ENCODE measurements around the gene SFRP4. TPM values are rescaled to one million over a fixed set of nuclear protein-coding genes. Genes with fewer than 3 reads are reported as not detected.

SFRP4 gene
- total and polyA plus RNA-seq, 2 of the 8 experiments (the other 6 are each of a cell fraction or from before 2014, with no cell fraction given): 0.03 TPM; not detected in 1

GRCh38 chr7:37918526-37918925 is 1.9 kb upstream of the SFRP4 start (continued):
- peak; percentile 50 to 63 (median 55) for TF ChIP-seq CTCF (IDR thresholded peaks at IDR 0.05; ENCODE audit: control extremely low read depth in 1 of 3, insufficient read depth in 1 of 3, low read depth in 1 of 3, low read length in 3 of 3)
- TF ChIP-seq EGR1 (IDR thresholded peaks at IDR 0.05; ENCODE audit: borderline replicate concordance, low read depth, low read length): no peak
- no peak for TF ChIP-seq CHD2 (IDR thresholded peaks at IDR 0.05; ENCODE audit: low read length)
- TF ChIP-seq SUZ12 (IDR thresholded peaks at IDR 0.05; ENCODE audit: low read length): no peak
- no peak for TF ChIP-seq SIRT6 (IDR thresholded peaks at IDR 0.05; ENCODE audit: low read length)
- no peak for TF ChIP-seq CEBPB (IDR thresholded peaks at IDR 0.05; ENCODE audit: low read depth, low read length)

All from H1 (cell line).